ENCODE measurements around the gene COL23A1.

Gene COL23A1

DNA sequence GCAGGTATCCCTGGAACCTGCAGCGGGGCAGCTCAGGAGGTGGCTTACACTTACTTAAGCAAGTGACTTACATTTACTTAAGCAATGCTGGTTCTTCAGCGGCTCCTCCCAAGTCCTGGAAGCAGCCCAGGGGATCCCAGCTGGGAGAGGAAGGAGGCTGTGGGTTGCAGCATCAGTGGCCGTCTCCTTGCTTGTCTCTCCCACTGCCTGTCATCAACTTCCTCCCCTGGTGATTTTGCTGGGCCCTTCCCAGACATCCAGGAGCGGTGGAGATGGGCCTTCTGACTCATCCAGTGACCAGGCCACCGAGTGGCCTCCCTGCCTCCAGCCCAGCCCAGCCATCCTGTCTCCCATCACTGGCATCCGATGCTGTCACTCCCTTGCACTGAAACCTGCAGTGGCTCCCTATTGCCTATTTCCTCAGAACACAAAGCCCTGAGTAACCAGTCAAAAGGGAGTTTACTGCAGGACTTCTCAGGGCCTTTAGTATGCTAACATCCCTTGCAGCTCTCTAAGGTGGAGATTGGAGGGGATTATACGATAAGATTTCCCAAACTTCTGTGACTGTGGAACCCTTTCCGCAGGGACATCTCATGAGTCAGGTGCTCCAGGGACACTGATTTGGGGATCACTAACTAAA, 201.7 kb downstream of the COL23A1 start:
- no peak for DNase-seq

DNA sequence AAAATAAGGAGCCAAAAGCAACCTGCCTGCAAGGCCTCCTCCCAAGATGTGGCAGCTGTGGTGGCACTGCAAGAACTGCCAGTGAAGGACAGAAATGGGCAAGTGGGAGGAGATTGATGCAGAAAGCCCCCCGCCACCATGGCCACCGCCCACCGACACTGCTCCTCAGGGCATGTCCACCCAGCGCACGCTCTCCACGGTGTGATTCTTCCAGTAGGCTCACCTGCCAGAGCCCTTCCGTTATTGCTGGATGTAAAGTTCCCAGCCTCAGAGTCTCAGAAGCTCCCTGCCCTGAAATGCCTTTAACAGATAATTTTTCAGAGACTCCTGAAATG, 202.4 kb downstream of the COL23A1 start:
- DNase-seq = no peak

GRCh38 chr5:178387061-178387855, 202.9 kb downstream of the COL23A1 start:
- DNase-seq = no peak

- no peak for DNase-seq
Observed at GRCh38 chr5:178386336-178386931, 203.8 kb downstream of the COL23A1 start.

GRCh38 chr5:178385496-178385890, 204.7 kb downstream of the COL23A1 start:
- DNase-seq = no peak

DNA sequence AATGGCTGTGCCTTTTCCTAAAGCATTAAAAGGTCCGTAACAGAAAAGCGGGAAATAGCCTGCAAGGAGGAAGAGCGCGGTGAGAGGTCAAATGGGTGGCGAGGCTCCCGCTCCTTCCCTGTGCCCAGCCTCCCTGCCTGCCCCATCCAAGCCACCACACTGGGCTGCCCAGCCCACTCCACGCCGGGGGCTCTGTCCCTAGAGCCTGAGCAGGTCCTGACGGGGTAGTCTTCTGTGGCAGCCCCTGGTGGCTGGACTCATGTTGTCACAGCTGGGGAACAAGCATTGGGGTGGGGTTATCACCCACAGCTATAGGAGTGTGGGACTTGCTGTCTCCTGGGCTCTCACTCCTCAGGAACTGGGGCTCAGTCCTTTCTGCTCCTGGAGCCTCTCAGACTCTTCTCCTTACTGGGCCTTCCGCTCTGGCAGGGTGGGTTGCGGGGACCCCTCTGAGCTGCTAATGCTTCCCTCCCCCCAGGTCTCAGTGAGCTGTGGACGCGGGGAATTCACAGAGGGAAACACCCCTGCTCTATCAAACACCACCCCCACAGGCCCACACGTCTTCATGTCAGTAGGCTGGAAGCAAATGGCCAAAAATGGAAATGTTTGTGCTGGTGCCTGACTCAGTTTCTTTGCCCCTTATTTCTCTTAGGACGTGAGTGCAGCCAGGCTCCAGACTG, 205.2 kb downstream of the COL23A1 start:
- DNase-seq = no peak

DNA sequence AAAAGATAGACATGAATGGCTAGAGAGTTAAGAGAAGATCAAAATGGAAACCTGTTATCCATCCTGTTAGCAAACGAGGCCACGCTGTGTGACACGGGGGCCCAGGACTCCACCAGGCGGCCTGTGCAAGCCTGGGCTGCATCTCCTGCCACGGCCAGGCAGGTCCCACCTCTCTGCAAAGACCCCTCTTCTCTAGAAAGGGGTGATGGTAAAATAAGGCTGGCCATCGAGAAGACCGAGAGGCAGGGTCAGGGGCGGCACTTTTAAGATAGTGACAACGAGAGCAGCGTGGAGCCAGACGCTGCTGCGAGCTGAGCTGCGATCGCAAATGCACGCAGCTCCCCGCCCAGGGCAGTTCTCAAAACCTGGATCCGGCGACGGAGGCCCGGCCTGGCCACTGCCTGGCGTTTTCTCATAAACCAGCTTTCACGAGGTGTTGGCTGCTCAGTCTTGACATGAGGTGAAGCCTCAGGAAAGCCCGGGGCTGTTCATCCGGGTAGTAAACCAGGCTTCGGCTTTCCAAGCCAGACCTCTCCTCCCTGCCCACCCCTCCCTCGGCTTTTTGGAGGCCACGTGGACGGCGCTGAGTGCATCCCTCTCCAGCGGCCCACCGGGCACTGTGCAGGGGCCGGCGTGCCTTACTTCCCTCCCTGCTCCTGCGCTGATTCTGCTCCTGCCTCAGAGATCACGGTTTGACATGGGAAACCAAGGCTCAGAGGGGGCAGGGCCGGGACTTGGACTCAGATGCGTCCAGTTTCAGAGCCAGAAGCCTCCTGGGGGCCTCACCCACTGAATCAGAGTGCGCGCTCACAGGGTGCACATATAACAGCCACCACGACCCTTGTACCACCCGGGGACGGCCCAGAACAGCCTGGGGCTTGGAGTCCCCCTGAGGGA, 206.0 kb downstream of the COL23A1 start:
- no peak for DNase-seq

DNA sequence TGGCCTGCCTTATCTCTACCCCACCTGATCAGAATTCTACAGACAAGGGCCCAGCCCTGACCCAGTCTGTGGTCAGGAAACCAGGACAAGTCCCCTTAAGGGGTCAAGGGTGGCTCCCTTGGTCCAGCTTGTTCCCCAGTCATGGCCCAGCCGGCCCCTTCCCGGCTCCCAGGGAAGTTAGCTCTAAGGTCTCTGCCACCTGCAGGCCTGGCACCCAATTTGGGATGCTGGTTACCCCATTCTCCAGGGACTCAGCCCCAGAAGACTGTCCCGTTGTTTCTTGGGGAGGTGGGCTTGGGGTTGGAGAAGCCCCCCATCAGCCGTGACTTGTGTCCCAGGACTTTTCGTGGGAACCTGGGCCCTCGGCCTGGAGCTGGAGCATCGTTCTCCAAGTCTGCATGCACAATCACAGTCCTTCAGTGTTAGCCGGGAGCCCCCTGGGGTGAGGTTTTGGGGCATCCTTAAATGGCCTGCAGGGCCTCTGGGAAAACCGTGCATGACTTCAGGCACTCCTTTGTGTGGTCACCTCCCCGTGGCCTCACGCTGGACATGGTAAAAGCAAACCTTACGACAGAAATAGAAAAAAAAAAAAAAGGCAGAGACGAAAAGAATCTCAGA, 206.8 kb downstream of the COL23A1 start:
- no peak for DNase-seq

DNA sequence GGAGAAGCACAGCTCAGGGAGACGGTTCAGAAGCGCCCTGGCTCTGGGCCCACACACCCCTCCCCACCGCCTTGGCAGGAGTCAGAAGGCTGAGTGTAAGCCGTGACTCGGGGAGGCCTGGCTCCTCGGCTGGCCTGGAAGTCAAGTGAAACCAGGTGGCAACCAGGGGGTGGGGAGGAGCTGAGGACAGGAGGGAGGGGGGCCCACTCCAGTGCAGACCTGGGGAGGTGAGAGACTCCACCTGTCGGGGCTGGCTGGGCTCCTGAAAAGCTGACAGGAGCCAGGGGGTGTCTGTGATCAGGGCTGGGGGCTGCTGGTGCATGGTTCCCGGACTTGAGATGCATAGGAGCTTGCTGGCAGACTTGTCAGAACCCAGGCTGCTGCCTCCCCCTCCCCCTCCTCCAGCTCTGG, 207.4 kb downstream of the COL23A1 start:
- DNase-seq = no peak

DNA sequence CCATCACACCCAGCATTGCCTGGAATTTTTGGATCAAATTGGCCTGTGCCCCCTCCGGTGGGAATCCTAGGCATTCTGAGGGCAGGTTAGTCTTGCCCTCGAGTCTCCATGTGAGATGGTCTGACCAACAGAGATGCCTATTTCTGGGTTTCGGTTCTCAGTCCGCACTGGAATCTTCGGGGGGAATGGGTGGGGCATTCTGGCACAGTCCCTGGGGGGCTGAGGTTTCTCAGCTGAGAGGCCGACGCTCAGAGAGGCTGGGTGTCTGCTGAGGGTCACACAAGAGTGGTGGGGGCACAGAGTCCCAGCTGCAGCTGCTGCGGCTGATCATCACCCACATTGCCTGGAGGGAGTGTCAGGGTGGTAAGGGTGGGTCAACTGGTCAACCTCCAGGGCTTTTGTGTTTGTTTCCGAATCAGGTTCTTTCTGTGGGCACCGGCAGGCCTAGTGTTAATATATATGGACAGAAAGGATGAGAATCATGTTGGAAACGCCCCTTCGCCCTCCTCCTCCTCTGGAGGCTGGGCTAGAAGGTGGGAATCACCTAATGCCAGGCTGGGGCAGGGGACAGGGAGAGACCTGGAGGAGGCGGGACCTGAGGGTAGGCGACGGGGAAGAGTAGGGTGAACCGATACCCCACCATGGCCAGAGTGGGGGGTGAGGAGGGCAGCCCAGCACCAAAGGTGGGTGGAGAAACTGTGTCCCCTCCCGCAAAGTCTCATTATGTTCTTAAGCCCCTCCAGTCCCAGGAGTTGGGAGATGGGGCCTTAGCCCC, 208.1 kb downstream of the COL23A1 start:
- DNase-seq = no peak

- no peak for DNase-seq
Observed at GRCh38 chr5:178381206-178381605, 209.0 kb downstream of the COL23A1 start.

- no peak for DNase-seq
Observed at GRCh38 chr5:178380541-178381074, 209.6 kb downstream of the COL23A1 start.

DNA sequence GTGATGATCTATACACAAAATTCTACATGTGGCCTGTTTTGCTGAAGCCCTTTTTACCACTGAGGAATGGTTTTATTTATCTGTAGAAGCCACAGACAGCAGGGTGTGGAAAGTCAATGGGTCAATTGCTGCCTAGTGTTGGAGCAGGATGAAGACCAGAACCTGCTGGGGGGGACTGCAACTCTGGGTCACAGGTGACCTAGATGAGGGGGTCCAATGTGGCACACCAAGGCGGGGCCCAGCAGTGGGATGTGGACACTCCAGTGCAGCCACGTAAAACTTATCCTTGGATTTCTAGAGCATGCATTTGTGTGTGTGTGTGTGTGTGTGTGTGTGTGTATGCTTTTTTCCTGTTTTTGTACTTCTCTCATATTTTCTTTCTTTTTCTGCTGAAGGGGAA, 210.1 kb downstream of the COL23A1 start:
- DNase-seq = no peak

DNA sequence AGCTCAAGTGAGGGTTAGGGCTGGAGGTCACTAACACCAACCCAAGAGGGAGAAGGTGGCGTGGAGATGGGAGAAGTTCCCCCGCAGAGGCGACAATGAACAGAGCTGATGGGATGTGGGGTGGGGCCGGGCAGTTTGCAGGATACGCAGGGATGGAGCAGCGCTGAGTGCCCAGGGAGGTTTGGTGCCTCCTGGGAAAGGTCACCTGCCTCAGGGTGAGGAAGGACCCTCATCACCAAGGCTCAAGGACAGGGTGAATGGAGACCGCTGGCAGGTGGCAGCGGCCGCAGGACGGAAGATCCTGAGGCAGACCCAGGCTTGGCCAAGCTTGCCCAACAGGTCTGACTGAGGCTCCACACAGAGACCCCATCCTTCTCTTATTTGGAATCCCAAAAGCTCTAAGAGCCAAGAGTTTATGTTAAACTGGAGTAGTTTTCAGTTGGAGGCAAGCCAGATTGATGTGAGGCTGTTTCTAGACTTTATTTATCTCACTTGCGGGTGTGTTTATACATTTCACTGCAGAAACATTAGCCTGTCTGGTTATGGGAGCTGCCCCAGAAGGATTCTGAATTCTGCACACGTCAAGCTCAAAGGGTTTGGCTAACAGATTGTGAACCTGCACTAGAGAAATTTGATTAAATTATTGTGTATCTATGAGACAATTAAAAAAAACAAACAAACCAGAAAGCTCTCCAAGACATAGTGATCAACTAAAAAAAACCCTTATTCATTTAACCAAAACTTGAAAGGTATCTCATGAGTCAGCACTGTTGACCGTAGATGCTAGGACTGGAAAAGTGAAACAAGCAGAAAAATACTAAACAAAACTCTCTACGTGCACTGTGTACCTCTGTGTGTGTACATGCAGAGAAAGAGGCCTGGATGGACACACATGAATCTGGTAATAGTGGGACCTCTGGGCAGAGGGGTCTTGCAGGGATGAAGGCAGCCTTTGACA, 211.4 kb downstream of the COL23A1 start:
- DNase-seq = no peak

DNA sequence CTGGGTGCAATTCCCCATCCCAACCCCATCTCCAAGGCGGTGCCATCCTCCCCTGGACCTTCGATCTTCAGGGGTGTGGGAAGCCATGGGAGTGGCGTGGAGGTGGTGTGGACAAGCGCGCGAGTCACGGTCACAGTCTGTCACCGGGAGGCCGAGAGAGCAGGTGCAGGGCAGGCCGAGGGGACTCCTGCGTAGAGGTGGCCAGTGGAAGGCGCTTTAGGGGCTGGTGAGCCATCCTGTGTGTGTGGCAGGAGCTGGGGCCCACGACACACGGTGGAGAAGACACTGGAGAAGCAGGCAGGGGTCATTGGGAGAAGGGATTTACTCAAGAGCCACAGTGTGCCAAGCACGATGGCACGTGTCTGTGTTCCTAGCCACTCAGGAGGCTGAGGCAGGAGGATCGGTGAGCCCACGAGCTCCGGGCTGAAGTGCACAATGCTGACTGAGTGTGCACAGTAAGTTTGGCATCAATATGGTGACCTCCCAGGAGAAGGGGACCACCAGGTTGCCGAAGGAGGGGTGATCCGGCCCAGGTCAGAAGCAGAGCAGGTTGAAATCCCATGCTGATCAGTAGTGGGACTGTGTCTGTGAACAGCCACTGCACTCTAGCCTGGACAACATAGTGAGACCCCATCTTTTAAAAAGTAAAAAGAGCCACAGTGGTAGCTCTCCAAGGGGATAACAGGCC, 212.5 kb downstream of the COL23A1 start:
- no peak for DNase-seq

DNA sequence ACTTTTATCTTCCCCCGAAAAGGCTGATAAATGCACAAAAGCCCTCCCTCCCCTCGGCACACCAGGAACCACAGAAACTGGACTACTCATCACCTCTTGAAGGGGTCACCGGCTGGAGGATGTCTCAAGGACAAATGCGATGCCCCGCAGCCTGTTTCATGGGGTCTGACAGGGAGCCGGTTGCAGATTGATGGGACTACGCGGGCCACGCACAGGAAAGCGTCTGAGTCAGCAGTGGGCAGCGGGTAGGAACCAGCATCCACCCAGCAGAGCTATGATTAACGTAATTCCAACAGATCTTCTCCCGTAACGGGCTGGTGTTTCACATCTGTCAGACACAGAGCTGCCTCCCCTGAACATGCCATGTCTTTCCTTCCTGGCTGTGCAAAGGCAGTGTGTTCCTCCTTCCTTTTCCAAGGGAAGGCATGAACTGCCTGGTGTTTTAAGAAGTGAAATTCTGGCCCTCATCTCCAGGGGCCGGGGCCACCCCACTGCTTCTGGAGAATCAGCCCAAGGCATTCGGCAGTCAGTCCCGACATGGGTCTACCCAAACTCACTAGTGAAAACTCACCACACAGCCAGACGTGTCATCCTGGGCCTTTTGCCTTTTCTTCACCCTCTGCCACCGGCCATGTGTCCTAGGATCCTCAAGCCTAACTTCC, 213.1 kb downstream of the COL23A1 start:
- DNase-seq = no peak

GRCh38 chr5:178375348-178375747, 214.8 kb downstream of the COL23A1 start:
- no peak for DNase-seq

GRCh38 chr5:178373711-178374110, 216.5 kb downstream of the COL23A1 start:
- no peak for DNase-seq

- no peak for DNase-seq
Observed at GRCh38 chr5:178372142-178372571, 218.0 kb downstream of the COL23A1 start.

Data from KG1 (cell line).